Measurements from ENCODE around the gene LDLRAD2. TPM values are rescaled to one million over a fixed set of nuclear protein-coding genes. Genes with fewer than 3 reads are reported as not detected.

LDLRAD2 gene
- total and polyA plus RNA-seq, 2 of the 4 experiments (the other 2 are of a cell fraction), result 0.05 TPM; not detected in 1

DNA sequence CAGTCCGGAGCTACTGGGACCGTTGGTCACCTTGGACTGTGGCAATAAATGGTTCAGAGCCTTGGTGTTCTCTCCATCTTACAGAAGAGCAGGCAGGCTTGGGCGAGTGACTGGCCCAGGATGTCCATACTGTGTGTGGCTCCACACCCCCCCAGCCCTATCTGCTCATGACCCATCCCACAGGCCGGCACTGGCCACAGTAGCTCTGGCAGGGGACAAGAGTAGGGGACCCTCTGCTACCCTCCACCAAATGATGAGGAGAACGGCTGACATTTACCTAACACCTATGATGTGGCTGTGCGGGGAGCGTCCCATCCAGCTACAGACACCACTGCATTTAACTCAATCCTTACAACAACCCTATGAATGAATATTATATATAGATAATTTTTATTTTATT lies 13.3 kb downstream of the LDLRAD2 start:
- Histone ChIP-seq H3K4me1 (ENCODE audit: control insufficient read depth, insufficient read depth, low read length) (no peaks in the 10 kb centered on the region), H3K79me1 (ENCODE audit: low read depth in 1 of 2, low read length in 2 of 2) (no peaks in the 10 kb centered on the region), H2BK5ac (ENCODE audit: low read depth, low read length, poor library complexity, severe bottlenecking) (no peak overlapping the region), H3K56ac (ENCODE audit: extremely low read depth, insufficient read depth, low read length) (no peak overlapping the region), H3K9me3 (ENCODE audit: control insufficient read depth, insufficient read depth, low read length) (no peaks in the 10 kb centered on the region), H2BK120ac (ENCODE audit: low read depth, low read length) (no peak overlapping the region), H4K8ac (ENCODE audit: low read depth in 2 of 2, low read length in 2 of 2) (no peak overlapping the region), H2BK20ac (ENCODE audit: low read depth, low read length) (no peak overlapping the region), H3K36me3 (ENCODE audit: control insufficient read depth, insufficient read depth, low read length) (peaks cover 71% of the 10 kb centered on the region), H3K4ac (ENCODE audit: low read depth, low read length) (no peak overlapping the region), H2BK15ac (ENCODE audit: low read depth, low read length) (no peak overlapping the region), H3K9ac (ENCODE audit: low read depth, low read length) (no peak overlapping the region), H3K9me1 (ENCODE audit: insufficient read depth, low read length) (no peaks in the 10 kb centered on the region), H4K5ac (ENCODE audit: low read depth, low read length) (no peak overlapping the region), H2AK5ac (ENCODE audit: low read depth, low read length) (no peak overlapping the region), H4K20me1 (ENCODE audit: insufficient read depth, low read length) (no peaks in the 10 kb centered on the region), H3K23ac (ENCODE audit: low read depth, low read length) (no peak overlapping the region), H4K91ac (ENCODE audit: insufficient read depth, low read depth, low read length) (no peak overlapping the region), H3K4me3 (ENCODE audit: insufficient read depth, low read depth, low read length) (no peak overlapping the region), H3K14ac (replicated peaks; ENCODE audit: low read depth, low read length) (no peak overlapping the region), H3K27me3 (ENCODE audit: control insufficient read depth, insufficient read depth, low read length) (no peaks in the 10 kb centered on the region), H2AFZ (replicated peaks; ENCODE audit: low read length, poor library complexity) (no peak overlapping the region), H3K27ac (ENCODE audit: insufficient read depth, low read length) (no peak overlapping the region), H3K18ac (ENCODE audit: low read depth, low read length) (no peak overlapping the region), H3K4me2 (ENCODE audit: low read depth, low read length) (no peak overlapping the region), H2AK9ac (replicated peaks; ENCODE audit: low read depth, low read length, poor library complexity) (no peak overlapping the region)
- dilution Hi-C loops (cut with HindIII; ENCODE audit: low sequenced_read_pairs, unreplicated experiment) (no loop called here), intact Hi-C loops (cut with micrococcal nuclease) (no loop called here), in situ Hi-C loops (cut with MboI; ENCODE audit: low sequenced_read_pairs) (no loop called here)
- DNase-seq (no peak), ATAC-seq (ENCODE audit: low read depth) (no peak)
- BruUV-seq (replicated peaks), result no TSS peak
- ChIA-PET POLR2A (ENCODE audit: unreplicated experiment) (no interaction called here), CTCF (no interaction called here)
- 84% methylated on average over 2 of the region's 7 CpGs; no CpG with 5 or more reads in 1 of the 2 experiments for WGBS, 2 experiments (ENCODE audit: extremely low coverage in 2 of 2, insufficient read length in 1 of 2)
- TF ChIP-seq, protein P1, sequence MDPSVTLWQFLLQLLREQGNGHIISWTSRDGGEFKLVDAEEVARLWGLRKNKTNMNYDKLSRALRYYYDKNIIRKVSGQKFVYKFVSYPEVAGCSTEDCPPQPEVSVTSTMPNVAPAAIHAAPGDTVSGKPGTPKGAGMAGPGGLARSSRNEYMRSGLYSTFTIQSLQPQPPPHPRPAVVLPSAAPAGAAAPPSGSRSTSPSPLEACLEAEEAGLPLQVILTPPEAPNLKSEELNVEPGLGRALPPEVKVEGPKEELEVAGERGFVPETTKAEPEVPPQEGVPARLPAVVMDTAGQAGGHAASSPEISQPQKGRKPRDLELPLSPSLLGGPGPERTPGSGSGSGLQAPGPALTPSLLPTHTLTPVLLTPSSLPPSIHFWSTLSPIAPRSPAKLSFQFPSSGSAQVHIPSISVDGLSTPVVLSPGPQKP (IDR thresholded peaks at IDR 0.05; ENCODE audit: borderline replicate concordance, low read depth, low read length), result no peak
- TF ChIP-seq POLR2A (IDR thresholded peaks at IDR 0.05; ENCODE audit: low read depth, low read length), result no peak
- TF ChIP-seq RAD21 (IDR thresholded peaks at IDR 0.05; ENCODE audit: low read length), result no peak
- TF ChIP-seq RFX5 (IDR thresholded peaks at IDR 0.05; ENCODE audit: low read depth, low read length), result no peak
- TF ChIP-seq SMC3 (IDR thresholded peaks at IDR 0.05; ENCODE audit: low read depth, low read length), result no peak
- no peak for TF ChIP-seq MAFK (IDR thresholded peaks at IDR 0.05; ENCODE audit: low read depth, low read length)
- TF ChIP-seq, protein P2, sequence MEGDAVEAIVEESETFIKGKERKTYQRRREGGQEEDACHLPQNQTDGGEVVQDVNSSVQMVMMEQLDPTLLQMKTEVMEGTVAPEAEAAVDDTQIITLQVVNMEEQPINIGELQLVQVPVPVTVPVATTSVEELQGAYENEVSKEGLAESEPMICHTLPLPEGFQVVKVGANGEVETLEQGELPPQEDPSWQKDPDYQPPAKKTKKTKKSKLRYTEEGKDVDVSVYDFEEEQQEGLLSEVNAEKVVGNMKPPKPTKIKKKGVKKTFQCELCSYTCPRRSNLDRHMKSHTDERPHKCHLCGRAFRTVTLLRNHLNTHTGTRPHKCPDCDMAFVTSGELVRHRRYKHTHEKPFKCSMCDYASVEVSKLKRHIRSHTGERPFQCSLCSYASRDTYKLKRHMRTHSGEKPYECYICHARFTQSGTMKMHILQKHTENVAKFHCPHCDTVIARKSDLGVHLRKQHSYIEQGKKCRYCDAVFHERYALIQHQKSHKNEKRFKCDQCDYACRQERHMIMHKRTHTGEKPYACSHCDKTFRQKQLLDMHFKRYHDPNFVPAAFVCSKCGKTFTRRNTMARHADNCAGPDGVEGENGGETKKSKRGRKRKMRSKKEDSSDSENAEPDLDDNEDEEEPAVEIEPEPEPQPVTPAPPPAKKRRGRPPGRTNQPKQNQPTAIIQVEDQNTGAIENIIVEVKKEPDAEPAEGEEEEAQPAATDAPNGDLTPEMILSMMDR (conservative IDR thresholded peaks at IDR 0.05; ENCODE audit: low read depth, low read length), result no peak
- TF ChIP-seq MXI1 (IDR thresholded peaks at IDR 0.05; ENCODE audit: borderline replicate concordance, low read depth, low read length), result no peak
- no peak for TF ChIP-seq CHD1 (IDR thresholded peaks at IDR 0.05; ENCODE audit: low read depth, low read length)
- no peak for TF ChIP-seq BHLHE40 (IDR thresholded peaks at IDR 0.05; ENCODE audit: low read depth, low read length)
- TF ChIP-seq RCOR1 (IDR thresholded peaks at IDR 0.05; ENCODE audit: insufficient replicate concordance, low read length), result no peak
- TF ChIP-seq CEBPB (IDR thresholded peaks at IDR 0.05; ENCODE audit: low read depth, low read length), result no peak
- no peak for TF ChIP-seq NFE2L2 (IDR thresholded peaks at IDR 0.05; ENCODE audit: low read depth, low read length)
- TF ChIP-seq, protein P3, sequence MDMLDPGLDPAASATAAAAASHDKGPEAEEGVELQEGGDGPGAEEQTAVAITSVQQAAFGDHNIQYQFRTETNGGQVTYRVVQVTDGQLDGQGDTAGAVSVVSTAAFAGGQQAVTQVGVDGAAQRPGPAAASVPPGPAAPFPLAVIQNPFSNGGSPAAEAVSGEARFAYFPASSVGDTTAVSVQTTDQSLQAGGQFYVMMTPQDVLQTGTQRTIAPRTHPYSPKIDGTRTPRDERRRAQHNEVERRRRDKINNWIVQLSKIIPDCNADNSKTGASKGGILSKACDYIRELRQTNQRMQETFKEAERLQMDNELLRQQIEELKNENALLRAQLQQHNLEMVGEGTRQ (IDR thresholded peaks at IDR 0.05; ENCODE audit: low read depth, low read length), result no peak
- TF ChIP-seq MAZ (IDR thresholded peaks at IDR 0.05; ENCODE audit: borderline replicate concordance, low read depth, low read length), result no peak
- TF ChIP-seq FOS (IDR thresholded peaks at IDR 0.05; ENCODE audit: low read depth, low read length), result no peak

All from IMR-90 (cell line).